HG03103 (cell line): ENCODE data around the gene TDRD10.

ENCODE experiments used
- ATAC-seq: cut with Tn5 transposase; IDR thresholded peaks from one replicate; pipeline ENCODE4 v1.9.1; 2021; ENCODE audit warnings: low read depth; ENCODE audit not compliant: unreplicated experiment

The TDRD10 gene, protein sequence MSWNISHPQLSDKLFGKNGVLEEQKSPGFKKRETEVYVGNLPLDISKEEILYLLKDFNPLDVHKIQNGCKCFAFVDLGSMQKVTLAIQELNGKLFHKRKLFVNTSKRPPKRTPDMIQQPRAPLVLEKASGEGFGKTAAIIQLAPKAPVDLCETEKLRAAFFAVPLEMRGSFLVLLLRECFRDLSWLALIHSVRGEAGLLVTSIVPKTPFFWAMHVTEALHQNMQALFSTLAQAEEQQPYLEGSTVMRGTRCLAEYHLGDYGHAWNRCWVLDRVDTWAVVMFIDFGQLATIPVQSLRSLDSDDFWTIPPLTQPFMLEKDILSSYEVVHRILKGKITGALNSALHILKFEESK

DNA sequence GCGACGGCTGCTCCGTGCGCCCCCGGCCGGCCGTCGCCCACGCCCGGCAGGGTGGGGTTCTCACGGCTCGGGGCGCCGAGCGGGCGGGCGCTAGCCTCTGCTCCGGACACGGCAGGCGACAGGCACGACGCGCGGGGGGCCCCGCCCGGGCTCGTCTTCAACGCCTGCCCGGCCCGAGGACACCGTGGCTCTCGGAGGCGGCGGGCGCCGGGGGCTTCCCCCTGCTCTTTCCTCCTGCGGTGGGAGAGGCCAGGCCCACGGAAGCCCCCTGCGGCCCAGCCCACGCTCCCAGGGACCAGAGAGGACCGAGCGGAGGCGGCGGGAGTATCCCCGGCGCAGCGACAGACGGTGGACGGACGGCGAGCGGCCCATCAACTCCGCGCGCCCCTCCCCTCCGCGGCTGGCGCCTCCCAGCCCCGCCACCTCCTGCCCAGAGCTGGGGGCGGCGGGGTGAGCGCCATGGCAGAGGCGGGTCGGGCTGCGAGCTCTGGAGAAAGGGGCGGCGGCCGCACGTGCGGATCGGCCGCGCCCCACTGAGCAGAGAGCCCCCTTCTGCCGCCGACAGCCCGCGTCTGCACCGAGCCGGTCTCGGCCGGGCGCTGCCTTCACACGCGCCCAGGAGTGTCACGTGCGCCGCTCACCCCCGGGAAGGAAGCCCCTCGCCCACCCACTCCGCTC lies at the start of gene TDRD10, which contains the start of gene SHE:
TDRD10 (plus strand) TSS at position 154 of the 678 bp plus-strand sequence. CDS start 4,685 bp downstream, outside the sequence.
SHE (minus strand) TSS at position 347 of the 678 bp plus-strand sequence. CDS start 386 bp downstream, outside the sequence.
- no peak for ATAC-seq

- no peak for ATAC-seq
These were observed 48.9 kb upstream of the TDRD10 start for GRCh38 chr1:154453161-154453560.

DNA sequence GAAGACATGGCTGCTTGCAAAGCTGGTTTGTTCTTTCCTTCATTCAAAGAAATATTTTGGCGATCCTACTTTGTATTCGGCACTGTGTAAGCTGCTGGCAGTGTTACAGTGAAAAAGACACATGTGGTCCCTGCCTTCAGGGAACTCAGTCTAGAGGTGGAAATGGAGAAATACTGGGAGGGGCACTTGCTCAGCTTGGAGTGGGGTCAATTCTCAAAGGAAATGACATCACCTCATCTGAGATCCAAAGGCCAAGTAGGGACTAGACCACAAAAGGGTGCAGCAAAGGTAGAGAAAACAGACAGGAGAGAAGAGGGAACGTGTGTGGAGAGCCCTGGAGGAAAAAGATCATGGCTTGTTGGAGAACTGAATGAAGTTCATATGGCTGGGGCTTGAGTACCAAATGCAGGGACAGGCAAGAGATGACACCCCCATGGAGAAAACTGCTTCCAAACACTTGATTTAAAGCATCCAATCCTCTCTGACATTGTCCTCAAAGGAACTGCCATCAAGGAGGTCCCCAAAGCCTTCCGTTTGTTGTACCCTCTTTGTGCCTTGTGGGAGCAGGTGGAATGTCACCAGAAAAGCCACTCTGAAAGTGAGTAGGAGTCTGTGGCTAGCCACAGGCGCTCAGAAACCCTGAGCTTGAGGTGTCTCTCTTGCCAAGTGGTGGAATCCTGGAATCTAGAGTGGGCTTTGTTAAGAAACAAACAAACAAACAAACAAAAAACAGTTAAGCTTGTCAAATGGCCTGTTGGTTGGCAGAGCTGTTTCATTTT lies 48.3 kb upstream of the TDRD10 start:
- no peak for ATAC-seq

- ATAC-seq: no peak
These were observed 47.5 kb upstream of the TDRD10 start for GRCh38 chr1:154454386-154455120.

DNA sequence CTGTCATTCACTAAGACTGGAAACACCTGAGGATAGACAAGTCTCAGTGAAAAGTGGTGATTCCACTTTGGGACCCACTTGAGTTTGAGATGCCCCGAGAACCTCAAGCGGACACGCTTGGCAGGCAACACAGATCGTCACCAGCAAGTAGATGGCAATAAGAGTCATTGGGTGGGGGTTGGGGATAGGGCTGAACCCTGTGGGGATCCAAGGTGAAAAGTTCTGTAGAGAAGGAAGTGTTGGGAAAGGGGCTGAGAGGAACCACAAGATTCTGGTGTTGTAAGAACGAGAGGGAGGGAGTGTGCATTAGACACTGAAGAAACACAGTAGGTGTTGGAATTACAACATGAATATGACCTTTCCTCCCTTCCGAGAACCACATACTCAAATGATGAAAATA lies 45.4 kb upstream of the TDRD10 start:
- no peak for ATAC-seq

- no peak for ATAC-seq
These were observed 42.9 kb upstream of the TDRD10 start for GRCh38 chr1:154459080-154459479.

- ATAC-seq: no peak
These were observed 41.2 kb upstream of the TDRD10 start for GRCh38 chr1:154460695-154461260.

DNA sequence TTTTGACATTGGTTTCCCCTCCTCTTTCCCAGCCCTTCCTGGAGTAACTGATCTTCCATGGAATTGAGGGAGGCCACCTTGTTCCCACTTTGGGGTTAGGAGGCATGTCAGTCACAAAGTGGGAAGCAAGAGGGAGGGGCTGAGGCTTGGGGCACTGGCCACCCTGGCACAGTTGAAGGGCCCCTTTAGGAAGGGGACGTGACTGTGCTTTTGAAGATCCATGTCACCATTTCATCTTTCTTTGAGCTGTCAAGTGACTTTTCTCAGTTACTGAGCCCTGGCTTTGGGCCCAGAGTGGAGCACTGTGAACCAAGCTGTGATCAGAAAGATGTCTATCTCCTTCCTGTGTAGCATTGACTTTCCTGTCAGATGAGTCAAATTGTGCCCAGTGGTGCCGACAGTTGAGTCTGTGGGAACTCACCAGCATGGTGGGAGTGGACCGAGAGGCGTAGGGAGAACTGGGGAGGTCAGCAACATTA lies 38.5 kb upstream of the TDRD10 start:
- no peak for ATAC-seq

- no peak for ATAC-seq
These were observed 36.3 kb upstream of the TDRD10 start for GRCh38 chr1:154465621-154466195.

GRCh38 chr1:154466206-154466605 lies 35.8 kb upstream of the TDRD10 start:
- ATAC-seq: no peak

- ATAC-seq: no peak
These were observed 35.0 kb upstream of the TDRD10 start for GRCh38 chr1:154466921-154467417.

DNA sequence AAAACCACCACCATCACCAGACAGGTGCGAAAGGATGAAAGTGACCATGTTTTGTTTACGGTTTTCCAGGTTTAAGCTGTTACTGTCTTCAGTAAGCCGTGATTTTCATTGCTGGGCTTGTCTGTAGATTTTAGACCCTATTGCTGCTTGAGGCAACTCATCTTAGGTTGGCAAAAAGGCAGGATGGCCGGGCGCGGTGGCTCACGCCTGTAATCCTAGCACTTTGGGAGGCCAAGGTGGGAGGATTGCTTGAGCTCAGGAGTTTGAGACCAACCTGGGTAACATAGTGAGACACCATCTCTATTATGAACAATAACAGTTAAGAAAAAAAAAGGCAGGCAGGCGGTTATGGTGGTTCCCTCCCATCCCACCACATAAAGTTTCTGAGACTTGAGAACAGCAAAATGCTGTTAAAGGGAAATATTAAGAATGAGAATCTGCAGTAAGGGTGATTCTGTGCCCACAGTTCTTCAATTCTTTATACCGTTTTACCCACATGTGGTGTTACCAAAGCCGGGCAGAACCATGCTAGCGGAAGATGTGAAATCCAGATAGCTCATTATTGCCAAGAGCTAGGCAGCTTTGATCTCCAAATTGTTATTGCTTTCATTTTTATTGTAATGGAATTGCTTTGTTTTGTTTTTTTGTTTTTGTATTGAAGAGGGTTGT lies 34.5 kb upstream of the TDRD10 start:
- ATAC-seq: no peak

DNA sequence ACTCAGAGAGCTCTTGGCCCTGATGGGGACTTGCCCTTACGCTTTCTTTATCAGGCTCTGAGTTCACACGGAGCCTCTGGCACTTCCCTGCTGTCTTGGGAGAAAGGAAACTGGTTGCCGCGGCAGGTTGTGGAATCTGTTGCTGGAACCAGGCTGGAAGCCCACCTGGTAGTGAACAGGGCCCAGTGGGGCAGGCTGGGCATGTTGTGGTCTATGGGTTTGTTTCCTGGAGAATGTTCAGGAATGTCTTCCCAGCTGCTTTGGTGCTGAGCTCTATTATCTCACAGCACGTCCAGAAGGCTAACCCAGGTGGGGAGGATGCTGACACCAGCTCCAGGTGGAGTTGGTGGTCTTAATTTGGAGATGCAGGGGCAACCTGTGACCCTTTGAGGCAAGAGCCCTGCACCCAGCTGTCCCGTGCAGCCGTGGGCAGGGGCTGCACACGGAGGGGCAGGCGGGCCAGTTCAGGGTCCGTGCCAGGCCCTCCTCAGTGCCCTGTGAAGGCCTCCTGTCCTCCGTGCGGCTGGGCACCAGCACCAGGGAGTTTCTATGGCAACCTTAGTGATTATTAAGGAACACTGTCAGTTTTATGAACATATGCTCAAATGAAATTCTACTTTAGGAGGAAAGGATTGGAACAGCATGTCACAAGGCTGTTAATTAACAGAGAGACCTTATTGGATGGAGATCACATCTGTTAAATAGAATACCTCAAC lies 33.3 kb upstream of the TDRD10 start:
- ATAC-seq: no peak

DNA sequence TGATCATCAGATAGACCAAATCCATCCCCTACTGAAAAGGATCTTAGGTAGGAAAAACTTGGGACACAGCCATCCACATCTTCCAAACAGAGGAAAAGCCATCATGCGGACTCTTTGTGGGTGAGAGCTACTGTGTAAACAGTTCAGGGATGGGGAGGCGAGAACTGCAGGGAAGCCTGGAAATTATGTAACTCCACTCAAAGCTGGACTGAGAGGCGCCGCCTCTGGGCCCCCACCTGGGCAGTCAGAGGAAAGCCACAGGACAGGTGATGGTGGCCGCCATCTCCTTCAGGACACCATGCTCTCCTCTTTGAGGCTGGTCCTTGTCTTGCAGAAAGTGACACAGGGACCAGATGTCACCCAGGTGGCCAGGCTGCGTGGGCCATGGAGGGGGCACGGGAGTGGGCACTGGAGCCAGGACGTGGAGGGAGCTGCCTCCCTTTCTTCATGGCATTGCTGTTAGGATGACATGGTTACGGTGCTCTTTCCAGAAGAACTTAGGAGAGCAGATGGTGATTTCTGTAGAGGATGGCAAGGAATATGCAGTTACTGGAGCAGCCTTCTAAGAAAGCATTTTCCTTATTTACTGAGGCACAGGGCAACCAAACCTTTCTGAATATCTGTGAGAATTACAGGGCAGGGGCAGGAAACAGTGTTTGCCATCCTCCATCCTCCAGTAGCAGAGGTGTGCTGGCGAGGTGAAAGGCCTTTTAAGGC lies 32.0 kb upstream of the TDRD10 start:
- ATAC-seq: no peak

- ATAC-seq: no peak
These were observed 30.7 kb upstream of the TDRD10 start for GRCh38 chr1:154471304-154471703.

DNA sequence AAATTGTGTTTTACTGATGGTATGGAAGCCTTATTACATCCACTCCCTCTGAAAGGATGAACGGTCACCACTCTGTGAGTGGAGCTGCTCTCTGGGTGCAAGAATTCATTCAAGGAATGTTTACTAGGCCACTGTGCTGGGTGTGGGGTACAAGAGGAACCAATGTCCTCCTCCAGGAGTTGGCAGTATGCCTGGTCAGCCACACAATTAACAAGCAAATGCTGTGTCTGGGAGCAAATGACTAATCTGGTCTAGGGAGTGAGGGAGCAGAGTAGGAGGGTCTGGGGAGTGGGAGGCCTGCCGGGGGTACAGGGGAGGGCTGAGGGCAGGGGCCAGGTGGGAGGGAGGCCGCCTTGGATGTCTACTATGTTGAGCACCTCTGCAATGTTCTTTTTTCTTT lies 27.2 kb upstream of the TDRD10 start:
- no peak for ATAC-seq

- ATAC-seq: no peak
These were observed 25.2 kb upstream of the TDRD10 start for GRCh38 chr1:154476791-154477190.

- no peak for ATAC-seq
These were observed 24.0 kb upstream of the TDRD10 start for GRCh38 chr1:154478013-154478412.
